HG03045 (cell line): ENCODE measurements around the gene LRRN2.
"Not testable (repeated sequence)": the region's sequence is repeated elsewhere in the genome, so short reads cannot be mapped to it uniquely, and the experiment has no call there.

Experiments used
- ATAC-seq: cut with Tn5 transposase; IDR thresholded peaks from one replicate; pipeline ENCODE4 v1.9.1; 2021; ENCODE audit warnings: mild to moderate bottlenecking, moderate library complexity; ENCODE audit not compliant: unreplicated experiment

Gene LRRN2

GRCh38 chr1:204577794-204578478 lies 107.6 kb downstream of the LRRN2 start:
- ATAC-seq, result no peak

GRCh38 chr1:204576422-204576821 lies 109.1 kb downstream of the LRRN2 start:
- no peak for ATAC-seq

GRCh38 chr1:204575221-204576190 lies 110.0 kb downstream of the LRRN2 start:
- no peak for ATAC-seq

GRCh38 chr1:204574865-204575163 lies 110.7 kb downstream of the LRRN2 start:
- no peak for ATAC-seq

GRCh38 chr1:204574016-204574864 lies 111.3 kb downstream of the LRRN2 start:
- ATAC-seq, result no peak

- no peak for ATAC-seq
Observed at GRCh38 chr1:204572923-204573922, 112.3 kb downstream of the LRRN2 start.

GRCh38 chr1:204571631-204572030 lies 113.9 kb downstream of the LRRN2 start:
- ATAC-seq, result no peak

GRCh38 chr1:204571128-204571527 lies 114.4 kb downstream of the LRRN2 start:
- no peak for ATAC-seq

GRCh38 chr1:204570021-204570420 lies 115.5 kb downstream of the LRRN2 start:
- ATAC-seq, result not testable (repeated sequence)

GRCh38 chr1:204569478-204569877 lies 116.1 kb downstream of the LRRN2 start:
- no peak for ATAC-seq

GRCh38 chr1:204568576-204569315 lies 116.8 kb downstream of the LRRN2 start:
- no peak for ATAC-seq
